Brain microvascular endothelial cell (primary cell): Measurements from ENCODE around the gene CACNA1D.

ENCODE experiments used
- DNase-seq: peaks from one replicate; pipeline ENCODE4 v3.0.0-alpha.2; 2020
- H3K27ac ChIP-seq: fragments of 250-450 bp; sonication (Bioruptor Pico); 2 replicates; pipeline ENCODE4 v1.5.1; 2020; ENCODE audit warnings: mild to moderate bottlenecking, moderate library complexity
- H3K27me3 ChIP-seq: fragments of 250-450 bp; sonication (Bioruptor Pico); replicated peaks from 2 replicates; pipeline ENCODE4 v1.5.1; 2020; ENCODE audit warnings: mild to moderate bottlenecking
- H3K36me3 ChIP-seq: fragments of 250-450 bp; sonication (Bioruptor Pico); replicated peaks from 2 replicates; pipeline ENCODE4 v1.5.1; 2020; ENCODE audit warnings: mild to moderate bottlenecking
- H3K4me3 ChIP-seq: 2 replicates; pipeline ENCODE4 v1.5.1; 2011; ENCODE audit warnings: low read depth, mild to moderate bottlenecking, control low read depth, low read length, moderate library complexity
- CTCF ChIP-seq: IDR thresholded peaks from 2 replicates; pipeline ENCODE4 v1.5.1; 2011; ENCODE audit warnings: low read depth, mild to moderate bottlenecking, moderate library complexity, low read length, control low read depth, inconsistent platforms; ENCODE audit errors: missing control alignments
- in situ Hi-C: cut with HindIII; loops from 2 replicates; pipeline ENCODE4 v1.10.0; 2017; ENCODE audit warnings: low sequenced_read_pairs, low pct_ligation_motif_present

Gene CACNA1D

GRCh38 chr3:53591646-53592045 lies 97.2 kb downstream of the CACNA1D start:
- H3K4me3 ChIP-seq, result no peak overlapping the region

GRCh38 chr3:53592862-53593261 lies 98.5 kb downstream of the CACNA1D start:
- in situ Hi-C loops, result no loop called here
- TF ChIP-seq CTCF, result no peak
- H3K27me3 ChIP-seq, result no peaks in the 10 kb centered on the region
- DNase-seq, result no peak
- H3K36me3 ChIP-seq, result no peaks in the 10 kb centered on the region
- H3K4me3 ChIP-seq, result no peak overlapping the region
- H3K27ac ChIP-seq, result no peak overlapping the region

More at GRCh38 chr3:53591646-53592045, 97.2 kb downstream of the CACNA1D start:
- in situ Hi-C loops, result no loop called here
- no peak for DNase-seq
- Histone ChIP-seq H3K36me3 (no peaks in the 10 kb centered on the region), H3K27me3 (no peaks in the 10 kb centered on the region), H3K27ac (no peak overlapping the region)
- no peak for TF ChIP-seq CTCF

GRCh38 chr3:53593611-53594010 lies 99.2 kb downstream of the CACNA1D start:
- Histone ChIP-seq H3K27ac (no peak overlapping the region), H3K36me3 (no peaks in the 10 kb centered on the region), H3K27me3 (no peaks in the 10 kb centered on the region), H3K4me3 (no peak overlapping the region)
- no peak for DNase-seq
- in situ Hi-C loops, result no loop called here
- no peak for TF ChIP-seq CTCF

- no peaks in the 10 kb centered on the region for H3K27me3 ChIP-seq
- DNase-seq, result no peak
- no peaks in the 10 kb centered on the region for H3K36me3 ChIP-seq
- no peak for TF ChIP-seq CTCF
- no peak overlapping the region for H3K27ac ChIP-seq
- in situ Hi-C loops, result no loop called here
- H3K4me3 ChIP-seq, result no peak overlapping the region
Measured at GRCh38 chr3:53594276-53594675, 99.9 kb downstream of the CACNA1D start.

GRCh38 chr3:53595660-53596059 lies 101.2 kb downstream of the CACNA1D start:
- DNase-seq, result no peak
- Histone ChIP-seq H3K27ac (no peak overlapping the region), H3K36me3 (no peaks in the 10 kb centered on the region), H3K27me3 (no peaks in the 10 kb centered on the region), H3K4me3 (no peak overlapping the region)
- no peak for TF ChIP-seq CTCF
- in situ Hi-C loops, result no loop called here

GRCh38 chr3:53597136-53597915 lies 102.9 kb downstream of the CACNA1D start:
- Histone ChIP-seq H3K27me3 (no peaks in the 10 kb centered on the region), H3K27ac (no peak overlapping the region)
- no peak for TF ChIP-seq CTCF

More at GRCh38 chr3:53597136-53597915, 102.9 kb downstream of the CACNA1D start:
- DNase-seq, result no peak
- Histone ChIP-seq H3K4me3 (no peak overlapping the region), H3K36me3 (no peaks in the 10 kb centered on the region)
- in situ Hi-C loops, result no loop called here
